IgD-negative memory B cell (primary cell): Measurements from ENCODE around the gene EVA1A. TPM values are rescaled to one million over a fixed set of nuclear protein-coding genes. Genes with fewer than 3 reads are reported as not detected.

ENCODE experiments used
- H3K27ac Mint-ChIP-seq, 3 donors: one replicate each; pipeline ENCODE4 v1.8.0; 2020 to 2022; ENCODE audit warnings: mild to moderate bottlenecking in 3 of 3, mixed read lengths in 3 of 3, moderate library complexity in 1 of 3
- H3K27me3 Mint-ChIP-seq: one replicate; pipeline ENCODE4 v1.8.0; 2021; ENCODE audit warnings: mixed read lengths
- H3K36me3 Mint-ChIP-seq: one replicate; pipeline ENCODE4 v1.8.0; 2020; ENCODE audit warnings: mild to moderate bottlenecking, mixed read lengths
- H3K4me1 Mint-ChIP-seq, 3 donors: one replicate each; pipeline ENCODE4 v1.8.0; 2020 to 2022; ENCODE audit warnings: mixed read lengths in 3 of 3, mild to moderate bottlenecking in 1 of 3
- H3K4me3 Mint-ChIP-seq, 4 donors: one replicate each; pipeline ENCODE4 v1.8.0; 2020 to 2022; ENCODE audit warnings: mild to moderate bottlenecking in 4 of 4, mixed read lengths in 4 of 4, moderate library complexity in 3 of 4
- H3K9me3 Mint-ChIP-seq, 3 donors: one replicate each; pipeline ENCODE4 v1.8.0; 2020 to 2021; ENCODE audit warnings: mixed read lengths in 3 of 3, mild to moderate bottlenecking in 1 of 3
- polyA plus RNA-seq: library from polyadenylated mRNA; unstranded; fragments of 300-500 nt; fragmentation: Illumina TruSeq; gene quantifications from one replicate; pipeline ENCODE4 v1.2.3, GENCODE V29; 2021

Gene EVA1A
- polyA plus RNA-seq, 1 donor from 2014 or later = not detected

- peaks cover 0 to 9% (median 0%) of the 10 kb centered on the region in 3 donors for H3K4me1 Mint-ChIP-seq
- H3K36me3 Mint-ChIP-seq = peaks cover 2% of the 10 kb centered on the region
- H3K4me3 Mint-ChIP-seq = peak overlapping the region in 3 of 4 donors; percentile 3 to 75 (median 51)
- peaks cover 35% of the 10 kb centered on the region for H3K27me3 Mint-ChIP-seq
- no peak overlapping the region for H3K27ac Mint-ChIP-seq
- H3K9me3 Mint-ChIP-seq = no peaks in the 10 kb centered on the region
Observed at GRCh38 chr2:75561566-75562512, 1.1 kb upstream of the EVA1A start.

- Mint-ChIP-seq H3K9me3 (no peaks in the 10 kb centered on the region), H3K4me3 (peak overlapping the region in 3 of 4 donors; percentile 36 to 82 (median 37)), H3K4me1 (peaks cover 0 to 9% (median 0%) of the 10 kb centered on the region in 3 donors), H3K27me3 (peaks cover 35% of the 10 kb centered on the region), H3K27ac (no peak overlapping the region), H3K36me3 (peaks cover 2% of the 10 kb centered on the region)
Observed at GRCh38 chr2:75560022-75560767, 544 bp downstream of the EVA1A start.

GRCh38 chr2:75559680-75560021 is 1.1 kb downstream of the EVA1A start:
- Mint-ChIP-seq H3K4me3 (peak overlapping the region in 2 of 4 donors; percentile 36 to 37), H3K9me3 (no peaks in the 10 kb centered on the region), H3K27me3 (peaks cover 35% of the 10 kb centered on the region), H3K4me1 (peaks cover 0 to 9% (median 0%) of the 10 kb centered on the region in 3 donors), H3K27ac (no peak overlapping the region), H3K36me3 (peaks cover 2% of the 10 kb centered on the region)

- peaks cover 0 to 9% (median 0%) of the 10 kb centered on the region in 3 donors for H3K4me1 Mint-ChIP-seq
- H3K36me3 Mint-ChIP-seq = peaks cover 2% of the 10 kb centered on the region
- H3K9me3 Mint-ChIP-seq = no peaks in the 10 kb centered on the region
- H3K4me3 Mint-ChIP-seq = no peak overlapping the region
- peaks cover 38% of the 10 kb centered on the region for H3K27me3 Mint-ChIP-seq
- no peak overlapping the region for H3K27ac Mint-ChIP-seq
Observed at GRCh38 chr2:75558786-75559679, 1.7 kb downstream of the EVA1A start.

- H3K36me3 Mint-ChIP-seq = peaks cover 2% of the 10 kb centered on the region
- H3K9me3 Mint-ChIP-seq = no peaks in the 10 kb centered on the region
- peaks cover 38% of the 10 kb centered on the region for H3K27me3 Mint-ChIP-seq
- no peak overlapping the region for H3K4me3 Mint-ChIP-seq
- no peak overlapping the region for H3K27ac Mint-ChIP-seq
- H3K4me1 Mint-ChIP-seq = peaks cover 0 to 9% (median 0%) of the 10 kb centered on the region in 3 donors
Observed at GRCh38 chr2:75558136-75558535, 2.6 kb downstream of the EVA1A start.

- peaks cover 0 to 9% (median 0%) of the 10 kb centered on the region in 3 donors for H3K4me1 Mint-ChIP-seq
- no peak overlapping the region for H3K4me3 Mint-ChIP-seq
- peaks cover 37% of the 10 kb centered on the region for H3K27me3 Mint-ChIP-seq
- no peak overlapping the region for H3K27ac Mint-ChIP-seq
- H3K9me3 Mint-ChIP-seq = no peaks in the 10 kb centered on the region
- H3K36me3 Mint-ChIP-seq = peaks cover 2% of the 10 kb centered on the region
Observed at GRCh38 chr2:75557474-75558133, 3.1 kb downstream of the EVA1A start.

- H3K9me3 Mint-ChIP-seq = peaks cover 0 to 1% (median 0%) of the 10 kb centered on the region in 3 donors
- peaks cover 0 to 9% (median 0%) of the 10 kb centered on the region in 3 donors for H3K4me1 Mint-ChIP-seq
- H3K4me3 Mint-ChIP-seq = no peak overlapping the region
- peaks cover 35% of the 10 kb centered on the region for H3K27me3 Mint-ChIP-seq
- peaks cover 2% of the 10 kb centered on the region for H3K36me3 Mint-ChIP-seq
- no peak overlapping the region for H3K27ac Mint-ChIP-seq
Observed at GRCh38 chr2:75556679-75557366, 3.9 kb downstream of the EVA1A start.

GRCh38 chr2:75555701-75556100 is 5.0 kb downstream of the EVA1A start:
- Mint-ChIP-seq H3K9me3 (peaks cover 0 to 1% (median 0%) of the 10 kb centered on the region in 3 donors), H3K27me3 (peaks cover 25% of the 10 kb centered on the region), H3K4me3 (no peak overlapping the region), H3K27ac (no peak overlapping the region), H3K4me1 (peaks cover 0 to 5% (median 0%) of the 10 kb centered on the region in 3 donors), H3K36me3 (no peaks in the 10 kb centered on the region)

GRCh38 chr2:75553935-75554531 is 6.7 kb downstream of the EVA1A start:
- Mint-ChIP-seq H3K27me3 (peaks cover 18% of the 10 kb centered on the region), H3K27ac (peak overlapping the region in 1 of 3 donors; percentile 57), H3K36me3 (no peaks in the 10 kb centered on the region), H3K9me3 (peaks cover 0 to 1% (median 0%) of the 10 kb centered on the region in 3 donors), H3K4me1 (no peaks in the 10 kb centered on the region), H3K4me3 (no peak overlapping the region)

GRCh38 chr2:75552222-75552621 is 8.5 kb downstream of the EVA1A start:
- Mint-ChIP-seq H3K27ac (no peak overlapping the region), H3K4me1 (peaks cover 0 to 3% (median 0%) of the 10 kb centered on the region in 3 donors), H3K27me3 (peaks cover 14% of the 10 kb centered on the region), H3K36me3 (no peaks in the 10 kb centered on the region), H3K4me3 (no peak overlapping the region), H3K9me3 (peaks cover 0 to 1% (median 0%) of the 10 kb centered on the region in 3 donors)

- peaks cover 13% of the 10 kb centered on the region for H3K27me3 Mint-ChIP-seq
- no peaks in the 10 kb centered on the region for H3K36me3 Mint-ChIP-seq
- peaks cover 0 to 1% (median 0%) of the 10 kb centered on the region in 3 donors for H3K9me3 Mint-ChIP-seq
- no peak overlapping the region for H3K27ac Mint-ChIP-seq
- no peak overlapping the region for H3K4me3 Mint-ChIP-seq
- H3K4me1 Mint-ChIP-seq = peaks cover 0 to 3% (median 0%) of the 10 kb centered on the region in 3 donors
Observed at GRCh38 chr2:75551434-75551833, 9.3 kb downstream of the EVA1A start.

GRCh38 chr2:75549401-75550253 is 11.1 kb downstream of the EVA1A start:
- peaks cover 0 to 3% (median 0%) of the 10 kb centered on the region in 3 donors for H3K9me3 Mint-ChIP-seq
- H3K4me3 Mint-ChIP-seq = no peak overlapping the region
- H3K4me1 Mint-ChIP-seq = peaks cover 0 to 3% (median 0%) of the 10 kb centered on the region in 3 donors
- H3K27ac Mint-ChIP-seq = no peak overlapping the region
- H3K36me3 Mint-ChIP-seq = no peaks in the 10 kb centered on the region
- peaks cover 10% of the 10 kb centered on the region for H3K27me3 Mint-ChIP-seq
